Lower leg skin (tissue), 4 donors: ENCODE data around the gene NTSR1. TPM values are rescaled to one million over a fixed set of nuclear protein-coding genes. Genes with fewer than 3 reads are reported as not detected.

Experiments used
- DNase-seq, 2 donors: peaks; one replicate each; pipeline ENCODE4 v3.0.0-alpha.2; 2019; ENCODE audit warnings: low spot score in 2 of 2
- H3K4me3 ChIP-seq: fragments of 200-600 bp; sonication (generic); 2 replicates; pipeline ENCODE4 v1.5.1; 2017; ENCODE audit warnings: mild to moderate bottlenecking, low read depth; ENCODE audit not compliant: poor library complexity, severe bottlenecking
- POLR2A ChIP-seq, 2 donors: fragments of 450-650 bp; IDR thresholded peaks; one replicate each; pipeline ENCODE4 v1.6.1; 2016 to 2017; ENCODE audit warnings: antibody characterized with exemption in 2 of 2, mild to moderate bottlenecking in 1 of 2, moderate library complexity in 1 of 2
- whole genome bisulfite sequencing, 2 donors: methylation state at CpG; one replicate each; pipeline ENCODE4 v1.1.5; 2018; 5-methylcytosine and 5-hydroxymethylcytosine counted together
- intact Hi-C: fragments of 100-400 bp; cut with DNase I; formaldehyde crosslinking; loops from one replicate; pipeline ENCODE4 v1.15.0; 2023; ENCODE audit warnings: low total_unique reads
- total RNA-seq, 4 donors: library from RNA; depleted of rRNA; stranded (reverse); fragments of >200 nt; gene quantifications; one replicate each; pipeline ENCODE4 v1.1.0, GENCODE V29; 2016
- TF ChIP-seq, protein P1 (sequence below), 3 donors: fragments of 450-650 bp; IDR thresholded peaks; one replicate each; pipeline ENCODE4 v1.5.1; 2016; ENCODE audit warnings: antibody characterized with exemption in 3 of 3, mild to moderate bottlenecking in 3 of 3, moderate library complexity in 2 of 3

Gene NTSR1
- total RNA-seq, 4 donors from 2014 or later: 0.07 to 0.61 (median 0.13) TPM; not detected in 1

- no peak for DNase-seq
- H3K4me3 ChIP-seq: no peak overlapping the region
- TF ChIP-seq, protein P1, sequence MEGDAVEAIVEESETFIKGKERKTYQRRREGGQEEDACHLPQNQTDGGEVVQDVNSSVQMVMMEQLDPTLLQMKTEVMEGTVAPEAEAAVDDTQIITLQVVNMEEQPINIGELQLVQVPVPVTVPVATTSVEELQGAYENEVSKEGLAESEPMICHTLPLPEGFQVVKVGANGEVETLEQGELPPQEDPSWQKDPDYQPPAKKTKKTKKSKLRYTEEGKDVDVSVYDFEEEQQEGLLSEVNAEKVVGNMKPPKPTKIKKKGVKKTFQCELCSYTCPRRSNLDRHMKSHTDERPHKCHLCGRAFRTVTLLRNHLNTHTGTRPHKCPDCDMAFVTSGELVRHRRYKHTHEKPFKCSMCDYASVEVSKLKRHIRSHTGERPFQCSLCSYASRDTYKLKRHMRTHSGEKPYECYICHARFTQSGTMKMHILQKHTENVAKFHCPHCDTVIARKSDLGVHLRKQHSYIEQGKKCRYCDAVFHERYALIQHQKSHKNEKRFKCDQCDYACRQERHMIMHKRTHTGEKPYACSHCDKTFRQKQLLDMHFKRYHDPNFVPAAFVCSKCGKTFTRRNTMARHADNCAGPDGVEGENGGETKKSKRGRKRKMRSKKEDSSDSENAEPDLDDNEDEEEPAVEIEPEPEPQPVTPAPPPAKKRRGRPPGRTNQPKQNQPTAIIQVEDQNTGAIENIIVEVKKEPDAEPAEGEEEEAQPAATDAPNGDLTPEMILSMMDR (IDR thresholded peaks at IDR 0.05): no peak
- no peak for TF ChIP-seq POLR2A (IDR thresholded peaks at IDR 0.05)
- 66 to 73% methylated on average over 15 to 16 of the region's 16 CpGs for WGBS, 2 donors
- intact Hi-C loops: no loop called here
Observed at GRCh38 chr20:62705627-62706026, 3.0 kb upstream of the NTSR1 start.

DNA sequence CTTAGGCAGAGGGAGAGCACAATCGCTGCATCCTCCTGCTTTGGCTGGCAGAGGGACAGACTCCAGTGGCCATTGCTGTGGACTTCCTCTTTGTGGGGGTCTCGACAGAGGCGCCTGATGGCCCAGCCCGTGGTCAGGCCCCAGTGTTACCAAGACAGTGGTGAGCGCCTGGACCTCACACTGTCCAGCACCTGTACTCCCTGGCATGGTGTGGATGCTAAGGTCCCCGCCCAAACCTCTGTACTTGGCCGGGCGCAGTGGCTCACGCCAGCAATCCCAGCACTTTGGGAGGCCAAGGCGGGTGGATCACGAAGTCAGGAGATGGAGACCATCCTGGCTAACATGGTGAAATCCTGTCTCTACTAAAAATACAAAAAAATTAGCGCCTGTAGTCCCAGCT is 2.3 kb upstream of the NTSR1 start:
- 89% methylated on average over 12 of the region's 12 CpGs for WGBS, 2 donors
- intact Hi-C loops: no loop called here
- TF ChIP-seq, protein P1 (IDR thresholded peaks at IDR 0.05): no peak
- no peak for TF ChIP-seq POLR2A (IDR thresholded peaks at IDR 0.05)
- no peak for DNase-seq
- no peak overlapping the region for H3K4me3 ChIP-seq

GRCh38 chr20:62706857-62707256 is 1.8 kb upstream of the NTSR1 start:
- intact Hi-C loops: no loop called here
- no peak overlapping the region for H3K4me3 ChIP-seq
- 82 to 85% methylated on average over 12 of the region's 12 CpGs for WGBS, 2 donors
- no peak for DNase-seq
- TF ChIP-seq, protein P1 (IDR thresholded peaks at IDR 0.05): no peak
- no peak for TF ChIP-seq POLR2A (IDR thresholded peaks at IDR 0.05)

DNA sequence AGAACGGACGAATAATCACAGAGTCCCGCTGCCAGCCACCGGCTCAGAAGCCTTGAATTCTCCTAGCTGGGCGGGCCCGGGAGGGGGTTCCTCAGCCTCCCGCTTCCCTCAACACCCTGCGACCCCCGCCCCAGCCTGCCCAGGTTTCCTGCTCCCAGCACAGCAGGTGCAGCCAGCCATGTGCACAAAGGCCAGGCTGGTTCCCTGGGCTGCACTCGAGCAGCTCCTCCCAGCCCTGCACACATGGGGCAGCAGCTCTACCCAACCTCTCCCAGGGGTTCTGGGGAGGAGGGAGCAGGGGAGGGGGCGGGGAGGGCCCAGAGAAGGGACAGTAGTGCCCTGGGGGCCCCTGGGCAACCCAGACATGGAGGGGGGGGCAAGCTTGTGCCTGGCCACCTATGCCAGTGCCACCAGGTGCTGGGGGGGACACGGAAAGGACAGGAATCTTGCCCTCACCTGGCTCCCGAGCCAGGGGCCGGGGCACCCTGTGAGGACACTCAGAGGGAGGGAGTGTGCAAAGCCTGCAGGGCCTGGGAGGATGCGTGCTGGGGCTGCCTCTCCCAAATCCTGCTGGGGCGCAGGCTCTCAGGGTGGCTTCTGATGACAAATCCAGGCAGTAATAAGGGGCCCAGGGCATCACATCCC is 1.2 kb upstream of the NTSR1 start:
- TF ChIP-seq, protein P1 (IDR thresholded peaks at IDR 0.05): no peak
- TF ChIP-seq POLR2A (IDR thresholded peaks at IDR 0.05): no peak
- no peak overlapping the region for H3K4me3 ChIP-seq
- 63 to 74% methylated on average over 11 to 16 of the region's 16 CpGs for WGBS, 2 donors
- no peak for DNase-seq
- intact Hi-C loops: no loop called here

- DNase-seq: no peak
- TF ChIP-seq, protein P1 (IDR thresholded peaks at IDR 0.05): no peak
- TF ChIP-seq POLR2A (IDR thresholded peaks at IDR 0.05): no peak
- intact Hi-C loops: no loop called here
- H3K4me3 ChIP-seq: no peak overlapping the region
- WGBS, 2 donors: 4 to 13% methylated on average over 15 to 20 of the region's 20 CpGs
Observed at GRCh38 chr20:62707921-62708521, 615 bp upstream of the NTSR1 start.
